Tibial nerve (tissue), 4 donors: Measurements from ENCODE around the gene CD34. TPM values are rescaled to one million over a fixed set of nuclear protein-coding genes. Genes with fewer than 3 reads are reported as not detected.
A peak's percentile ranks its signal among the peaks of the same experiment; 100 is the strongest.

Experiments used
- DNase-seq, 2 donors: peaks; one replicate each; pipeline ENCODE4 v3.0.0-alpha.2; 2019; ENCODE audit warnings: low spot score in 2 of 2
- H3K27ac ChIP-seq, 4 donors: fragments of 200-600 bp; sonication (generic) in 3 of 4; one replicate each; pipeline ENCODE4 v1.5.1; 2017 to 2019; ENCODE audit warnings: mild to moderate bottlenecking in 1 of 4
- H3K27me3 ChIP-seq, 2 donors: fragments of 200-600 bp; sonication (generic) in 1 of 2; one replicate each; pipeline versions ENCODE4 v1.5.1 to v1.6.0; 2017 to 2019
- H3K36me3 ChIP-seq, 3 donors: fragments of 200-600 bp; sonication (generic); one replicate each; pipeline ENCODE4 v1.5.1; 2018 to 2019
- H3K4me1 ChIP-seq, 4 donors: fragments of 200-600 bp; sonication (generic) in 3 of 4; one replicate each; pipeline ENCODE4 v1.5.1; 2017 to 2019
- H3K4me3 ChIP-seq, 4 donors: fragments of 200-600 bp; sonication (generic) in 3 of 4; one replicate each; pipeline ENCODE4 v1.5.1; 2017 to 2019; ENCODE audit warnings: mild to moderate bottlenecking in 1 of 4, moderate library complexity in 1 of 4
- H3K9me3 ChIP-seq, 4 donors: fragments of 200-600 bp; sonication (generic) in 3 of 4; one replicate each; pipeline ENCODE4 v1.5.1; 2017 to 2019
- EP300 ChIP-seq, 2 donors: sonication (generic); formaldehyde crosslinking; IDR thresholded peaks; one replicate each; pipeline ENCODE4 v1.6.1; 2017; ENCODE audit warnings: antibody characterized with exemption in 2 of 2, mild to moderate bottlenecking in 1 of 2
- POLR2A ChIP-seq, 2 donors: fragments of 450-650 bp; IDR thresholded peaks; one replicate each; pipeline ENCODE4 v1.6.1; 2017; ENCODE audit warnings: antibody characterized with exemption in 2 of 2, mild to moderate bottlenecking in 2 of 2, moderate library complexity in 2 of 2
- WGBS, 2 donors: methylation state at CpG; one replicate each; pipeline ENCODE4 v1.1.5; 2018; 5-methylcytosine and 5-hydroxymethylcytosine counted together
- total RNA-seq, 4 donors: library from RNA; depleted of rRNA; stranded (reverse); fragments of >200 nt; gene quantifications; one replicate each; pipeline ENCODE4 v1.1.0, GENCODE V29; 2016
- TF ChIP-seq, protein P1 (sequence below), 5 experiments: fragments of 200-600 bp in 3 of 5; fragments of 450-650 bp in 2 of 5; sonication (generic) in 3 of 5; IDR thresholded peaks; one replicate each; pipeline ENCODE4 v1.5.1; 2016 to 2019; ENCODE audit warnings: antibody characterized with exemption in 5 of 5, mild to moderate bottlenecking in 3 of 5, moderate library complexity in 2 of 5

CD34 gene
- total RNA-seq, 4 donors from 2014 or later: 38.5 to 73.7 (median 55.3) TPM

DNA sequence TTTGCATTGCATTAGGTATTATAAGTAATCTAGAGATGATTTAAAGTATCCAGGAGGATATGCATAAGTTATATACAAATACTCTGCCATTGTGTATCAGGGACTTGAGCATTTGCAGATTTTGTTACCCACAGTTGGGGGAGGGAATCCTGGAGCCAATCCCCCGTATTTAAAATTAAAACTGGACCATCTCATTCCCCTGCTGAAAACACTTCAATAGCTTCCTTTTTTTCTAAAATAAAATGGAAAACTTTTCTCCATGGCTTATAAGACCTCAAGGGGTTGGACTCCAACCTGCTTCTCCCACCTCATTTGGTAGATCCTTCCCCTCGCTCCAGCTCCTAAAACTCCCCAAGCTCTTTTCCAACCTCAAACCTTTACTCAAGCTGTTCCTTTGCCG, 10.4 kb upstream of the CD34 start:
- H3K36me3 ChIP-seq: no peaks in the 10 kb centered on the region
- no peak overlapping the region for H3K4me3 ChIP-seq
- 84% methylated on average over 3 of the region's 3 CpGs for WGBS, 2 donors
- H3K27ac ChIP-seq: no peak overlapping the region
- peaks cover 0 to 63% (median 21%) of the 10 kb centered on the region in 4 donors for H3K4me1 ChIP-seq
- no peak for TF ChIP-seq EP300 (IDR thresholded peaks at IDR 0.05)
- TF ChIP-seq POLR2A (IDR thresholded peaks at IDR 0.05): no peak
- TF ChIP-seq, protein P1, sequence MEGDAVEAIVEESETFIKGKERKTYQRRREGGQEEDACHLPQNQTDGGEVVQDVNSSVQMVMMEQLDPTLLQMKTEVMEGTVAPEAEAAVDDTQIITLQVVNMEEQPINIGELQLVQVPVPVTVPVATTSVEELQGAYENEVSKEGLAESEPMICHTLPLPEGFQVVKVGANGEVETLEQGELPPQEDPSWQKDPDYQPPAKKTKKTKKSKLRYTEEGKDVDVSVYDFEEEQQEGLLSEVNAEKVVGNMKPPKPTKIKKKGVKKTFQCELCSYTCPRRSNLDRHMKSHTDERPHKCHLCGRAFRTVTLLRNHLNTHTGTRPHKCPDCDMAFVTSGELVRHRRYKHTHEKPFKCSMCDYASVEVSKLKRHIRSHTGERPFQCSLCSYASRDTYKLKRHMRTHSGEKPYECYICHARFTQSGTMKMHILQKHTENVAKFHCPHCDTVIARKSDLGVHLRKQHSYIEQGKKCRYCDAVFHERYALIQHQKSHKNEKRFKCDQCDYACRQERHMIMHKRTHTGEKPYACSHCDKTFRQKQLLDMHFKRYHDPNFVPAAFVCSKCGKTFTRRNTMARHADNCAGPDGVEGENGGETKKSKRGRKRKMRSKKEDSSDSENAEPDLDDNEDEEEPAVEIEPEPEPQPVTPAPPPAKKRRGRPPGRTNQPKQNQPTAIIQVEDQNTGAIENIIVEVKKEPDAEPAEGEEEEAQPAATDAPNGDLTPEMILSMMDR (IDR thresholded peaks at IDR 0.05): no peak
- H3K27me3 ChIP-seq: no peaks in the 10 kb centered on the region
- no peaks in the 10 kb centered on the region for H3K9me3 ChIP-seq
- no peak for DNase-seq

DNA sequence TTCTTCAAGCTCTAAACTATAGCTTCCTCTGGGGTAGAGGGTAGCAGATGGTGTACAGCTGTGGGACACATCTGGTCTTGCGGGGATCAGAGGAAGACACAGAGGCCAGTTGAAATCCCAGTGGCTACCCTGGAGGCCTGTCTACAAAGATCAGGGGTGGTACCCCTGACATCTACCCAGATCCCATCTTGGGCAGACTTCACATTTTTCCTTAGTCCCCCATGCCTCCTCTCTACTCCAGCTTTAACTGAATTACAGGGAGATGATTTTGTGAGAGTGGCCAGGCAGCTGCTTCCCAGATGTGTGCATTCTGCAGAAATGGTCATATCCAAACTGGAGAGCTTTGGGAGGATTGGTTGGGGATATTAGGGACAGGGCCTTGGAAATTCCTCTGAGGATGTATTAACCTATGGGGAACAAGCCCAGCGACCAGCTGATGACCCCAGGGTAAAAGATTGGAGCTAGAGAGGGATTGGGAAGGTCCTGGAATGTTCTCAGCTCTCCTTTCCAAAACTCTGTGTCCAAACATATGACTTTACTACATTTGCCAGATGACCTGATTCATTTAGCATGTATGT, 9.6 kb upstream of the CD34 start:
- no peaks in the 10 kb centered on the region for H3K9me3 ChIP-seq
- H3K27ac ChIP-seq: peak overlapping the region in 2 of 4 donors; percentile 8 to 47
- H3K36me3 ChIP-seq: no peaks in the 10 kb centered on the region
- peaks cover 0 to 61% (median 19%) of the 10 kb centered on the region in 4 donors for H3K4me1 ChIP-seq
- no peak for DNase-seq
- TF ChIP-seq, protein P1 (IDR thresholded peaks at IDR 0.05): no peak
- no peak for TF ChIP-seq EP300 (IDR thresholded peaks at IDR 0.05)
- TF ChIP-seq POLR2A (IDR thresholded peaks at IDR 0.05): no peak
- no peak overlapping the region for H3K4me3 ChIP-seq
- no peaks in the 10 kb centered on the region for H3K27me3 ChIP-seq
- WGBS, 2 donors: 67 to 85% methylated on average over 2 of the region's 2 CpGs

DNA sequence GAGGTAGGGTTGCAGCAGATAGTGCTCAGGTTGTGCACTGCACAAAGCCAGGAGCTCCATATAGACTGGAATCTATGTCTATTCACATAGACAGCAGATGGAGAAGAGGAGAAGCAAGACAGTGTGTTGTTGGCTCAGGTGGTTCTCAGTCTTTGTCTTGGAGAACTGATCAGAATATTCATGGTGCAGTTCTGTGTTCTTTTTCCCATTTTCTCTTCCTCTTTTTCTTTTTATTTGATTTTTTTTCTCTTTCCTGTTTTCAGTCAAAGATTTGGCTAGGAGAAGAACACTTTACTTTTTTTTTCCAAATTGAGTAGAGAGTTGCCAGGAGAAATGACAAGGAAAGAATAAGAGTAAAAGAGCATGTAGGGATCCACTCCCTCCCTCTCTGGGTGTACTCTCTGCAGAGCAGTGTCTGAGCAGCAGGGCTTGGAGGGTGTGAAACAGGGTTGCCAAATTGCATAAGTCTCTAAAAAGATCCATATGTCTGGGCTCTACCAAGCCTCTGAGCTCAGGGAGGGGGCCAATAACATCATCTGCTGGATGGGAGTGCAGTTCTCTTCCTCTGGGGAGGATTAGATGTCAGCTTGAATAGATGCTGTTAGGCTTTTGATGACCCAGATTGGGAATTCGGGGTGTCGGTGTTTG, 8.7 kb upstream of the CD34 start:
- no peaks in the 10 kb centered on the region for H3K36me3 ChIP-seq
- no peak for DNase-seq
- H3K27me3 ChIP-seq: no peaks in the 10 kb centered on the region
- no peaks in the 10 kb centered on the region for H3K9me3 ChIP-seq
- H3K27ac ChIP-seq: peak overlapping the region in 2 of 4 donors; percentile 8 to 47
- 61 to 67% methylated on average over 2 of the region's 2 CpGs for WGBS, 2 donors
- H3K4me3 ChIP-seq: no peak overlapping the region
- TF ChIP-seq EP300 (IDR thresholded peaks at IDR 0.05) (no peak), POLR2A (IDR thresholded peaks at IDR 0.05) (no peak)
- TF ChIP-seq, protein P1 (IDR thresholded peaks at IDR 0.05): no peak
- H3K4me1 ChIP-seq: peaks cover 0 to 52% (median 16%) of the 10 kb centered on the region in 4 donors

DNA sequence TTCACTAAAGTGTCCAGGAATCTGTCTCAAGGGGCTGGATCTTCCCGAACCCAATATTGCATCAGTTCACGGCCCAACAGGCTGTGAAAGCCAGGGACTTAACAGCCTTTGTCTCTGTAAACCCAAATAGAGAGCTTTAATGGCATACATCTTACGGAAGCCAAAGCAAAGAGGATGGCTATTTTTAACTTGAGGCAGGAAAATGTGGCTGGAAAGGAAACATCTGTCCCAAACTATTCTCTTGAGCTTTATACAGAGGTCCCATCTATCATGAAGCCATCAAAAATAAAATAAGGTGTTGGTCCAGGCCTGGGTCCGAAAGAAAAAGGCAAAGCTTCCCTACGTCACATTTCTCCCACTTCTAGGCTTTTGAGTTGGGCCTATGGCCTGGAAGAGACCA, 7.7 kb upstream of the CD34 start:
- TF ChIP-seq POLR2A (IDR thresholded peaks at IDR 0.05): no peak
- no peak for TF ChIP-seq EP300 (IDR thresholded peaks at IDR 0.05)
- TF ChIP-seq, protein P1 (IDR thresholded peaks at IDR 0.05): no peak
- Histone ChIP-seq H3K36me3 (no peaks in the 10 kb centered on the region), H3K27me3 (no peaks in the 10 kb centered on the region), H3K27ac (peak overlapping the region in 2 of 4 donors; percentile 26 to 45), H3K4me1 (peaks cover 0 to 41% (median 11%) of the 10 kb centered on the region in 4 donors), H3K4me3 (no peak overlapping the region), H3K9me3 (no peaks in the 10 kb centered on the region)
- DNase-seq: no peak
- WGBS, 2 donors: 53 to 70% methylated on average over 5 of the region's 5 CpGs

DNA sequence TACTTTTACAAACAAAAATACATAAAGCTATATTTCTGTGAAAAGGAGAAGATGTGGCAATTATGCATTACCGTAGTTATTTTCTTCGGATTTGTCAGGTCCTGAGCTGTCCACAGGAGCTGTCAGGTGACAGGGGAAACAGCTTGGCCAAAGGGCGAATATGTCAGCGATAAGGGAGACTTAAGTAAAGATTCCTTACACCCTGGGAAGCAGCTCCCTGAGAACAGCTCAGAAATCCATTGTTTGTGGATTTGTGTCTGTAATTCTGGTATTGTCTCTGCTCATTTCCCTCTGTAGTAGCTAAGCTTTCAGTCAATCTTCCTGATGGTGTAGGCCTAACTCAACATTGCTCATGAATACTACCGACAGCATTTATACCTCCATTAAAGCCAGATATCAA, 7.1 kb upstream of the CD34 start:
- Histone ChIP-seq H3K9me3 (no peaks in the 10 kb centered on the region), H3K4me1 (peaks cover 0 to 35% (median 10%) of the 10 kb centered on the region in 4 donors), H3K36me3 (no peaks in the 10 kb centered on the region), H3K27me3 (no peaks in the 10 kb centered on the region), H3K27ac (peak overlapping the region in 2 of 4 donors; percentile 26 to 45), H3K4me3 (no peak overlapping the region)
- TF ChIP-seq POLR2A (IDR thresholded peaks at IDR 0.05) (no peak), EP300 (IDR thresholded peaks at IDR 0.05) (no peak)
- TF ChIP-seq, protein P1 (IDR thresholded peaks at IDR 0.05): no peak
- WGBS, 2 donors: 80 to 90% methylated on average over 5 of the region's 5 CpGs
- DNase-seq: no peak
